Activated naive CD8-positive, alpha-beta T cell (primary cell): ENCODE results near the gene HMGCS1.

Experiments
- H3K27ac Mint-ChIP-seq: one replicate; pipeline ENCODE4 v1.8.0; 2021; ENCODE audit warnings: mixed read lengths
- H3K27me3 Mint-ChIP-seq: one replicate; pipeline ENCODE4 v1.8.0; 2021; ENCODE audit warnings: mixed read lengths
- H3K36me3 Mint-ChIP-seq: one replicate; pipeline ENCODE4 v1.8.0; 2021; ENCODE audit warnings: mixed read lengths
- H3K4me1 Mint-ChIP-seq: one replicate; pipeline ENCODE4 v1.8.0; 2021; ENCODE audit warnings: low read depth, mixed read lengths
- H3K4me3 Mint-ChIP-seq: one replicate; pipeline ENCODE4 v1.8.0; 2021; ENCODE audit warnings: mild to moderate bottlenecking, mixed read lengths
- H3K9me3 Mint-ChIP-seq: one replicate; pipeline ENCODE4 v1.8.0; 2021; ENCODE audit warnings: low read depth, mixed read lengths

HMGCS1 gene

GRCh38 chr5:43302481-43302880, 10.7 kb downstream of the HMGCS1 start:
- H3K36me3 Mint-ChIP-seq, result peaks cover 14% of the 10 kb centered on the region
- no peak overlapping the region for H3K4me3 Mint-ChIP-seq
- peak overlapping the region; percentile 58 for H3K27ac Mint-ChIP-seq
- H3K4me1 Mint-ChIP-seq, result peaks cover 50% of the 10 kb centered on the region
- H3K27me3 Mint-ChIP-seq, result no peaks in the 10 kb centered on the region
- no peaks in the 10 kb centered on the region for H3K9me3 Mint-ChIP-seq

DNA sequence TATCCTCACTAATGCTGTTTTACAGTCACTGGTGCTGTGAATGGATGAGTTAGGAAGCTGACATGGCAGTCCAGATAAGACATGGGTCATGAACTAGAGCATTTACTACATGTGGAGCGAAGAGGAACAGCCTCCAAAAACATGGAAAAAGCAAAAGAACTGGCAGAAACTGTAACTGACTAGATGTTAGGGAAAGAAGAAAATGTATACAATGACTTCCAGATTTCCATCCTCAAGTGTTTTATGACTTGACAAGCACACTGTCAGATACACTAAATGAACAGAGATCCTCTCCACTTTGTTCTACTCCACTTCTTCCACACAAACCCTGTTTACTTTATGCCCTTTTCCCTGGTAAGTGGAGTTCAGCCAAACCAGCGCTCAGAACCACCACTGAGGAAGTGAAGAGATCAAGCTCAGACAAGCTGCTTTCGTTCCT, 11.5 kb downstream of the HMGCS1 start:
- Mint-ChIP-seq H3K4me1 (peaks cover 48% of the 10 kb centered on the region), H3K36me3 (peaks cover 17% of the 10 kb centered on the region), H3K27ac (no peak overlapping the region), H3K9me3 (no peaks in the 10 kb centered on the region), H3K4me3 (no peak overlapping the region), H3K27me3 (no peaks in the 10 kb centered on the region)

DNA sequence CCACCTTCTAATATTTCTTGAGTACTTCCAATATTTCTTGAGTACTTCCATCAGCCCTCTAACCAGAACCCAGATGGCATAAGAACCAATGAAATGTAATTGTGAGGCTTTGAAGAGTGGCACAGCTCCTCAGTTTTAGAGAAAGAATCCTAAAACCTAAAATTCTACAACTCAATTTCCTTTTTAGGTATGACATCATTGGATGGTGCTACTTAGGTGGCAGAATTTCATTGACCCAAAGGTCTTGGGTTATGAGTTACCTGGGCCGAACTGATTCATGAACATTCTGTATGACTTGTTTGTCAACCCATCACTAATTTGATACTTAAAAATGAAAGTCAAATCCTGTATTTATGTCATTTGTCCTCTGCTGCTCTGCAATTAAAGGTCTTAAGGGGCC, 13.1 kb downstream of the HMGCS1 start:
- no peak overlapping the region for H3K27ac Mint-ChIP-seq
- no peaks in the 10 kb centered on the region for H3K9me3 Mint-ChIP-seq
- peaks cover 37% of the 10 kb centered on the region for H3K4me1 Mint-ChIP-seq
- no peak overlapping the region for H3K4me3 Mint-ChIP-seq
- H3K36me3 Mint-ChIP-seq, result peaks cover 29% of the 10 kb centered on the region
- no peaks in the 10 kb centered on the region for H3K27me3 Mint-ChIP-seq

GRCh38 chr5:43298443-43298842, 14.8 kb downstream of the HMGCS1 start:
- H3K4me3 Mint-ChIP-seq, result no peak overlapping the region
- no peak overlapping the region for H3K27ac Mint-ChIP-seq
- no peaks in the 10 kb centered on the region for H3K27me3 Mint-ChIP-seq
- no peaks in the 10 kb centered on the region for H3K9me3 Mint-ChIP-seq
- peaks cover 22% of the 10 kb centered on the region for H3K4me1 Mint-ChIP-seq
- H3K36me3 Mint-ChIP-seq, result peaks cover 32% of the 10 kb centered on the region

DNA sequence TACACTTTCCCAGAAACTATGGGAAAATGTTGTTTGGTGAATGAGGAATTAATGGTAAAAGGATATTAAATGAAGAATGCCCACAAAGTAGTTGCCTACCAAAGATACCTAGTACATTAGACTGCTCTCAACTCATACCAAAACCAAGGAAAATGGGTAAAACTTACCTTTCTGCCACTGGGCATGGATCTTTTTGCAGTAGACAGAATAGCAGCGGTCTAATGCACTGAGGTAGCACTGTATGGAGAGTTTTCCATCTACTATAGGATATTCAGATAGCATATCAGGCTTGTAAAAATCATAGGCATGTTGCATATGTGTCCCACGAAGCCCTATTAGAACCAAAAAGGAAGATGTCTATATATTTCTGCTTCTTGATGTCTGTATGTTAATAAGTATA, 16.4 kb downstream of the HMGCS1 start:
- Mint-ChIP-seq H3K4me3 (no peak overlapping the region), H3K27ac (no peak overlapping the region), H3K36me3 (peaks cover 29% of the 10 kb centered on the region), H3K9me3 (no peaks in the 10 kb centered on the region), H3K27me3 (no peaks in the 10 kb centered on the region), H3K4me1 (peaks cover 7% of the 10 kb centered on the region)

GRCh38 chr5:43295202-43295601, 18.0 kb downstream of the HMGCS1 start:
- no peaks in the 10 kb centered on the region for H3K27me3 Mint-ChIP-seq
- peaks cover 31% of the 10 kb centered on the region for H3K36me3 Mint-ChIP-seq
- no peak overlapping the region for H3K27ac Mint-ChIP-seq
- H3K9me3 Mint-ChIP-seq, result no peaks in the 10 kb centered on the region
- no peak overlapping the region for H3K4me3 Mint-ChIP-seq
- no peaks in the 10 kb centered on the region for H3K4me1 Mint-ChIP-seq

- Mint-ChIP-seq H3K4me1 (no peaks in the 10 kb centered on the region), H3K4me3 (no peak overlapping the region), H3K27me3 (no peaks in the 10 kb centered on the region), H3K9me3 (no peaks in the 10 kb centered on the region), H3K27ac (no peak overlapping the region), H3K36me3 (peaks cover 36% of the 10 kb centered on the region)
Measured at GRCh38 chr5:43294226-43294625, 19.0 kb downstream of the HMGCS1 start.

DNA sequence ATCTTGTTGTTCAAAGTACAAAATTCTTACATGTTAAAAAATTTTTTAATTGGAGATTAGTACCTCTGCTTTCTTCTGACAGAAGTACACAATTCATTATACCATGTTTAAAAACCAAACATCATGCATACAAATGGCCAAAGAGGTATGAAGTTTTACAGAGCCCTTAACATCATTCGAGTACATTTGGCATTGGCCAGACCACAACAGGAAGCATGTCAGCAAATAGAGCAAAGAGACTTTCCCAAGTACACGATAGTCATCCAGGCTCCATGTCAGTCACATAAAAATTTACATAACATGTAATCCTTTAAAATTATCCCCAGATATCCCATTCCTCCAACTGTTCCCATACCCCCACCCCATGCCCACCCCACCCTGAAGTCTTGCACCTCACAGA, 22.5 kb downstream of the HMGCS1 start:
- Mint-ChIP-seq H3K36me3 (peaks cover 36% of the 10 kb centered on the region), H3K27me3 (no peaks in the 10 kb centered on the region), H3K27ac (no peak overlapping the region), H3K4me3 (no peak overlapping the region), H3K9me3 (no peaks in the 10 kb centered on the region), H3K4me1 (no peaks in the 10 kb centered on the region)

DNA sequence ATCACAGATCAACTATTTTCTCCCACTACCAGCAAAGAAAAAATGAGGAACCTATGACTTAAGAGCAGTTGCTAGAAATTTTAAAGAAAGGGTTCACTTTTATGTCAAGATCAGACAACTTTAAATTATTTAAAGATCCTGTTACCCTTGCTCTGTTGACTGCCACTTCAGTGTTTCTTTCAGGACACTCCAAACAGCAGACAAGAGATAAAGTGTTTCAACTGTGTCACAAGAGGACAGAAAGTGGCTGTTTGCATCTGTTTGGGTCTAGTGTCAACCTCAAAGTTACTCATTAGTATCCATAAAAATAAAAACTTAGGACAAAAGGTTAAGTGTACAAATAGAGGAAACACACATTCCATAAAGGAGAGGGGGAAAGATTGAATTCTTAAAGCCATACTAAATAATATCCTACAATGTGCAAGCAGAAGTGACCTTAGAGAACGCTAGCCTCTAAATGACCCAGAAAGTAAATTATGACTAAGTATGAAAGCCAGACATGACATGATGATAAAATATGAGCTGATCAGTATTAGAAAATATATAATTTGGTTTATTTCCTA, 24.9 kb downstream of the HMGCS1 start:
- H3K4me3 Mint-ChIP-seq, result no peak overlapping the region
- H3K27me3 Mint-ChIP-seq, result no peaks in the 10 kb centered on the region
- H3K9me3 Mint-ChIP-seq, result no peaks in the 10 kb centered on the region
- H3K4me1 Mint-ChIP-seq, result no peaks in the 10 kb centered on the region
- no peak overlapping the region for H3K27ac Mint-ChIP-seq
- H3K36me3 Mint-ChIP-seq, result peaks cover 27% of the 10 kb centered on the region

DNA sequence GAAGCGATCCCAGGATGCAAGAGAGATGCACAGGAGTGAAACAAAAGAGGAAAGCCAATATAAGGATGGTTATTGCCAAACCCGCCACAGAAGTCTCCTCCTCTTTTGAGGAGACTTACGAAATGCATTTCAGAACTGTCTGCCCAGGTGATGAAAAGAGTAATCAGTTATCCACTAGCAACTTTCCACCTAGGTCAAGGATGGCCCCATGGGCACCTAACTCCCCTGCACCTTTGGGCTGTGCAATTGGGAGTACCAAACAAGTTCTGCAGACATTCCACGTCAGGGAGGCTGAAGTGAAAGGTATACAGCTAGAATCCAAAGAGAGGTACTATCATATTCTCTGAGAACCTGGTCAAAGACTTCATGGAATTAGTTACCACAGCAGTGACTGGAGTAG, 25.7 kb downstream of the HMGCS1 start:
- no peaks in the 10 kb centered on the region for H3K9me3 Mint-ChIP-seq
- H3K4me1 Mint-ChIP-seq, result no peaks in the 10 kb centered on the region
- H3K4me3 Mint-ChIP-seq, result no peak overlapping the region
- no peak overlapping the region for H3K27ac Mint-ChIP-seq
- peaks cover 25% of the 10 kb centered on the region for H3K36me3 Mint-ChIP-seq
- H3K27me3 Mint-ChIP-seq, result no peaks in the 10 kb centered on the region

DNA sequence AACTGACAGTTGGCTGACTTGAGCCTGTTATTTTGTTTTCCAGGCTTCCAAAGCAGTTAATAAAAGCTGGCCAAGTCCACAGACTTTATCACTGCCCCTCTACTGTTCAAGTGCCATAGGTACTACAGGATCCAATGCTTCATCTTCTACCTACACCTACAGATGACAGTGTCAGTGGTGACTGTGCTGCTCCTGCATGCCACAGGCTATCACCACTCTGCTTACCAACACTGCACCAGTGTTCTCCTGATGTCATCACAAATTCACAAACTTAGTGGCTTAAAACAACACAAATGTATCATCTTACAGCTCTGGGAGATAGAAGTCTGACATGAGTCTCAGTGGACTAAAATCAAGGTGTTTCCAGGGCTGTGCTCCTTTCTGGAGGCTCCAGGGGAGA, 26.6 kb downstream of the HMGCS1 start:
- no peak overlapping the region for H3K27ac Mint-ChIP-seq
- H3K4me3 Mint-ChIP-seq, result no peak overlapping the region
- H3K9me3 Mint-ChIP-seq, result no peaks in the 10 kb centered on the region
- H3K27me3 Mint-ChIP-seq, result no peaks in the 10 kb centered on the region
- H3K36me3 Mint-ChIP-seq, result peaks cover 22% of the 10 kb centered on the region
- H3K4me1 Mint-ChIP-seq, result no peaks in the 10 kb centered on the region

DNA sequence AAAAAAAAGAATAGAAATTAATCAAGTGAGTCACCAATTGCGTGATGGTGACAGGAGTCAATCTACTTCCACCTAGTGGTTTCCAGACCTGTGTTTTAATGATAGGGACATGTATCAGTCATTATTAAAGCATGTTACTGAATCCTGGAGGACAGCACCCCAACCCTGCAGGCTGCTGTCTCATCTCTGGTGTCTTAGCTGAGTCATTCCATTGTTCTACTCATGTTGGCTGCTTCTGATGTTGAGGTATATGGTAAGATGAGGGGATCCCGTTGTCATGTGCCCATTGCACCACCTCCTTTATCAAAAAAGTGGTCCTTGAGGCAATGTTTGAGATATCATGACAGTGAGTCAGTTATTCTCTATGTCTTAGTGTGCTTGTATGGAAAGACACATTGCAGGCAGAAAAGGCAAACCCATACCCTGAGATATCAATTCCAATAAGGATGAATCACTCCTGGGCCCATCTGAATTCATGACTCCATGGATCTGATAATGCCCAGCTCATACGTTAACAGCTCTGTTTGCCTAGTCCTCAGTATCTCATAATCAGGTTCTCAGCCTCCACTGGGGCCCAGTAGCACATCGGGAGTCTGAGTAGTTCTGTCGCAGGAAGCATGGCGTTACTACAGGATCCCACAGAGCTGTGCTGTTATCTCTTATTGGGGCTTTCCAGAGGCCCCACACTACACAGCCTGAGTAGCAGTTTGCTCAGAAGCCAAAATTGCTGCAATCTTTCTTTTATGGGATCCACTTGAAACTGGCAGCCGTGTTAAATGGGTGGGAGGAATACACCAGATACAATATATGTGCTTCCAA, 31.2 kb downstream of the HMGCS1 start:
- Mint-ChIP-seq H3K9me3 (no peaks in the 10 kb centered on the region), H3K27ac (no peak overlapping the region), H3K36me3 (peaks cover 10% of the 10 kb centered on the region), H3K4me3 (no peak overlapping the region), H3K27me3 (no peaks in the 10 kb centered on the region), H3K4me1 (no peaks in the 10 kb centered on the region)

DNA sequence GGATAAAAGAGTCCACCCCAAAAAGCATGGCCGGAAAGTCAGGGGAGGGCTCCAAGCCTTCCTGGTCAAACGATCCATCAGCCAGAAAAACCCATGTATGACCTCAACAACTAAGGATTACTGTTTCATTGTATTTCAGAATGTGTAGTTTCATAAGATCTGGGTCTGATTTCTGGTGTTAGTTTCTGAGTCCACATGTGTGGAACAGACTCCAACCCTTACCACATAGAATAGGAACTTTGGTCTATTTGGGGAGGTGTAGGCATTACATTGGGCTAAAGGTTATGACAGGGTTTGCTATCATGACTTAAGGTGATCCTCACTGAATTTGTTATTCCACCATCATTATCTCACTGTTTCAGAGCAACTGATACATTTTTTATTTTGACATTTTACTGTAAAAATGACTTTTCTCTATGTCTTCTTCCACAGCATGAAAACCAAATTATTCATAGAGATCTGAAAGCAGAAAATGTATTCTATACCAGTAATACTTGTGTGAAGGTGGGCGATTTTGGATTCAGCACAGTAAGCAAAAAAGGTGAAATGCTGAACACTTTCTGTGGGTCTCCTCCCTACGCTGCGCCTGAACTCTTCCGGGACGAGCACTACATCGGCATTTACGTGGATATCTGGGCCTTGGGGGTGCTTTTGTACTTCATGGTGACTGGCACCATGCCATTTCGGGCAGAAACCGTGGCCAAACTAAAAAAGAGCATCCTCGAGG, 33.5 kb downstream of the HMGCS1 start:
- H3K9me3 Mint-ChIP-seq, result no peaks in the 10 kb centered on the region
- H3K4me3 Mint-ChIP-seq, result no peak overlapping the region
- no peaks in the 10 kb centered on the region for H3K27me3 Mint-ChIP-seq
- H3K36me3 Mint-ChIP-seq, result no peaks in the 10 kb centered on the region
- no peak overlapping the region for H3K27ac Mint-ChIP-seq
- no peaks in the 10 kb centered on the region for H3K4me1 Mint-ChIP-seq

- H3K9me3 Mint-ChIP-seq, result no peaks in the 10 kb centered on the region
- no peak overlapping the region for H3K4me3 Mint-ChIP-seq
- H3K4me1 Mint-ChIP-seq, result no peaks in the 10 kb centered on the region
- no peak overlapping the region for H3K27ac Mint-ChIP-seq
- no peaks in the 10 kb centered on the region for H3K27me3 Mint-ChIP-seq
- no peaks in the 10 kb centered on the region for H3K36me3 Mint-ChIP-seq
Measured at GRCh38 chr5:43275391-43275790, 37.8 kb downstream of the HMGCS1 start.

DNA sequence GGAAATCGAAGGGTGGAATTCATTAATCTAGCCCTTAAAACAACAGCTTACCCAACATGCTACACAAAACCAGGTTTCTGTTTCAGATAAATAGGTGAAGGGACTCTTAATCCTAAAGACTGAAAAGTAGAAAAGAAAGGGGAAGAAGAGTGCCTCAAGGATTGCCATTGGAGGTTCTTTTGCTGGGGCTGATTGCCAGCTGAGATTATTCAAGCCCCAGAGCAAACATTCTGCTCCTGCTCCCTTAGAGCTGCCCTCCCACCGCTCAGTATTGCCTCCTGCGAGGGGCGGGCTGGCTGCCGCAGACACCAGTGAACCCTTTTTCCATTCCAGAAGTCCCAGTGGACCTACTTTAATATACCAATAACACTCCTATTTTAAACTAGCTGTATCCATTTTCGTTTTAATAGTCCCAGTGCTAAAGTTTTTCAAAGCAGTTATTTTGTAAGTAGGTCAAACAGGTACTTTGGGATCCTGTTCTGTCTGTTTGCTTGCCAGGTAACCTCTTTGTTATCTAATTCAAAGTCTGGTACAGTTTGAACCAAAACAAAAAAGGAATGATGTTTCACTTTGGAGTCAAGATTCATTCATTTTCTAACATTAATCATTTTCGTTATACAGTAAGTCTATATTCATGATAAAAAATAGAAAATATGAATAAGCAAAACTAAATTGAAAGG, 38.6 kb downstream of the HMGCS1 start:
- Mint-ChIP-seq H3K9me3 (peaks cover 4% of the 10 kb centered on the region), H3K4me3 (no peak overlapping the region), H3K27me3 (no peaks in the 10 kb centered on the region), H3K27ac (no peak overlapping the region), H3K4me1 (no peaks in the 10 kb centered on the region), H3K36me3 (no peaks in the 10 kb centered on the region)
